ENCODE results near the gene ACAA1. TPM values are rescaled to one million over a fixed set of nuclear protein-coding genes. Genes with fewer than 3 reads are reported as not detected.

ACAA1 gene
- total and polyA plus RNA-seq, 2 of the 4 experiments (the other 2 are of a cell fraction) = 30.8 to 62.4 TPM

GRCh38 chr3:38157117-38157516, 20.2 kb upstream of the ACAA1 start:
- dilution Hi-C loops (cut with HindIII; ENCODE audit: low sequenced_read_pairs, unreplicated experiment) = no loop called here
- intact Hi-C loops (cut with micrococcal nuclease) = no loop called here
- no peak overlapping the region for H2AFZ ChIP-seq (replicated peaks; ENCODE audit: low read length, poor library complexity)
- H3K4me2 ChIP-seq (ENCODE audit: low read depth, low read length) = no peak overlapping the region
- no peaks in the 10 kb centered on the region for H3K27me3 ChIP-seq (ENCODE audit: control insufficient read depth, insufficient read depth, low read length)
- CTCF ChIA-PET = no interaction called here
- H3K4me1 ChIP-seq (ENCODE audit: control insufficient read depth, insufficient read depth, low read length) = no peaks in the 10 kb centered on the region
- no peak overlapping the region for H3K4me3 ChIP-seq (ENCODE audit: insufficient read depth, low read depth, low read length)
- no peak overlapping the region for H2AK5ac ChIP-seq (ENCODE audit: low read depth, low read length)
- WGBS, 2 experiments (ENCODE audit: extremely low coverage in 2 of 2, insufficient read length in 1 of 2) = no CpG with 5 or more reads among the region's 2 CpGs
- H2BK120ac ChIP-seq (ENCODE audit: low read depth, low read length) = no peak overlapping the region
- no peaks in the 10 kb centered on the region for H3K36me3 ChIP-seq (ENCODE audit: control insufficient read depth, insufficient read depth, low read length)
- ATAC-seq (ENCODE audit: low read depth) = no peak
- H4K8ac ChIP-seq (ENCODE audit: low read depth in 2 of 2, low read length in 2 of 2) = no peak overlapping the region
- no peak overlapping the region for H2AK9ac ChIP-seq (replicated peaks; ENCODE audit: low read depth, low read length, poor library complexity)
- no peak overlapping the region for H2BK15ac ChIP-seq (ENCODE audit: low read depth, low read length)
- in situ Hi-C loops (cut with MboI; ENCODE audit: low sequenced_read_pairs) = no loop called here
- TF ChIP-seq POLR2A (IDR thresholded peaks at IDR 0.05; ENCODE audit: low read depth, low read length) (no peak), ELK1 (IDR thresholded peaks at IDR 0.05; ENCODE audit: borderline replicate concordance, low read depth, low read length) (no peak), RFX5 (IDR thresholded peaks at IDR 0.05; ENCODE audit: low read depth, low read length) (no peak), CTCF (conservative IDR thresholded peaks at IDR 0.05; ENCODE audit: low read depth, low read length) (no peak), RAD21 (IDR thresholded peaks at IDR 0.05; ENCODE audit: low read length) (no peak), RCOR1 (IDR thresholded peaks at IDR 0.05; ENCODE audit: insufficient replicate concordance, low read length) (no peak), USF2 (IDR thresholded peaks at IDR 0.05; ENCODE audit: low read depth, low read length) (no peak), CEBPB (IDR thresholded peaks at IDR 0.05; ENCODE audit: low read depth, low read length) (no peak), NFE2L2 (IDR thresholded peaks at IDR 0.05; ENCODE audit: low read depth, low read length) (no peak), BHLHE40 (IDR thresholded peaks at IDR 0.05; ENCODE audit: low read depth, low read length) (no peak), SMC3 (IDR thresholded peaks at IDR 0.05; ENCODE audit: low read depth, low read length) (no peak), FOS (IDR thresholded peaks at IDR 0.05; ENCODE audit: low read depth, low read length) (no peak), MXI1 (IDR thresholded peaks at IDR 0.05; ENCODE audit: borderline replicate concordance, low read depth, low read length) (no peak), CHD1 (IDR thresholded peaks at IDR 0.05; ENCODE audit: low read depth, low read length) (no peak), MAZ (IDR thresholded peaks at IDR 0.05; ENCODE audit: borderline replicate concordance, low read depth, low read length) (no peak), MAFK (IDR thresholded peaks at IDR 0.05; ENCODE audit: low read depth, low read length) (no peak)
- H3K9ac ChIP-seq (ENCODE audit: low read depth, low read length) = no peak overlapping the region
- no peak overlapping the region for H3K23ac ChIP-seq (ENCODE audit: low read depth, low read length)
- no peaks in the 10 kb centered on the region for H3K9me3 ChIP-seq (ENCODE audit: control insufficient read depth, insufficient read depth, low read length)
- H4K91ac ChIP-seq (ENCODE audit: insufficient read depth, low read depth, low read length) = no peak overlapping the region
- H3K18ac ChIP-seq (ENCODE audit: low read depth, low read length) = no peak overlapping the region
- no peak overlapping the region for H3K14ac ChIP-seq (replicated peaks; ENCODE audit: low read depth, low read length)
- H3K9me1 ChIP-seq (ENCODE audit: insufficient read depth, low read length) = no peaks in the 10 kb centered on the region
- no peaks in the 10 kb centered on the region for H3K79me1 ChIP-seq (ENCODE audit: low read depth in 1 of 2, low read length in 2 of 2)
- BruUV-seq (replicated peaks) = no TSS peak
- no peak overlapping the region for H4K5ac ChIP-seq (ENCODE audit: low read depth, low read length)
- DNase-seq = no peak
- no peak overlapping the region for H3K4ac ChIP-seq (ENCODE audit: low read depth, low read length)
- no peaks in the 10 kb centered on the region for H4K20me1 ChIP-seq (ENCODE audit: insufficient read depth, low read length)
- POLR2A ChIA-PET (ENCODE audit: unreplicated experiment) = no interaction called here
- H2BK20ac ChIP-seq (ENCODE audit: low read depth, low read length) = no peak overlapping the region
- no peak overlapping the region for H3K56ac ChIP-seq (ENCODE audit: extremely low read depth, insufficient read depth, low read length)
- H3K27ac ChIP-seq (ENCODE audit: insufficient read depth, low read length) = no peak overlapping the region
- H2BK5ac ChIP-seq (ENCODE audit: low read depth, low read length, poor library complexity, severe bottlenecking) = no peak overlapping the region
